GM10266 (cell line): ENCODE results near the gene CREBRF.

ENCODE experiments used
- DNase-seq: peaks from one replicate; pipeline ENCODE4 v3.0.0; 2012; ENCODE audit errors: extremely low spot score
- TF ChIP-seq, protein P1 (sequence below): IDR thresholded peaks from 2 replicates; pipeline ENCODE4 v1.5.1; 2012; ENCODE audit warnings: mild to moderate bottlenecking, low read depth; ENCODE audit not compliant: control insufficient read depth, insufficient read depth; ENCODE audit errors: missing control alignments

CREBRF gene

DNA sequence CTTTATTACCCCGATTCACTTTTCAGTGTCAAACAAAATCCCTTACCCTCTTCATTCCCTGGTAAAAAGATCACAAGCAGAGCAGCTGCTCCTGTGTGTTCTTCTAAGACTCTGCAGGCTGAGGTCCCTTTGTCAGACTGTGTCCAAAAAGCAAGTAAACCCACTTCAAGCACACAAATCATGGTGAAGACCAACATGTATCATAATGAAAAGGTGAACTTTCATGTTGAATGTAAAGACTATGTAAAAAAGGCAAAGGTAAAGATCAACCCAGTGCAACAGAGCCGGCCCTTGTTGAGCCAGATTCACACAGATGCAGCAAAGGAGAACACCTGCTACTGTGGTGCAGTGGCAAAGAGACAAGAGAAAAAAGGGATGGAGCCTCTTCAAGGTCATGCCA lies 34.5 kb downstream of the CREBRF start:
- TF ChIP-seq, protein P1, sequence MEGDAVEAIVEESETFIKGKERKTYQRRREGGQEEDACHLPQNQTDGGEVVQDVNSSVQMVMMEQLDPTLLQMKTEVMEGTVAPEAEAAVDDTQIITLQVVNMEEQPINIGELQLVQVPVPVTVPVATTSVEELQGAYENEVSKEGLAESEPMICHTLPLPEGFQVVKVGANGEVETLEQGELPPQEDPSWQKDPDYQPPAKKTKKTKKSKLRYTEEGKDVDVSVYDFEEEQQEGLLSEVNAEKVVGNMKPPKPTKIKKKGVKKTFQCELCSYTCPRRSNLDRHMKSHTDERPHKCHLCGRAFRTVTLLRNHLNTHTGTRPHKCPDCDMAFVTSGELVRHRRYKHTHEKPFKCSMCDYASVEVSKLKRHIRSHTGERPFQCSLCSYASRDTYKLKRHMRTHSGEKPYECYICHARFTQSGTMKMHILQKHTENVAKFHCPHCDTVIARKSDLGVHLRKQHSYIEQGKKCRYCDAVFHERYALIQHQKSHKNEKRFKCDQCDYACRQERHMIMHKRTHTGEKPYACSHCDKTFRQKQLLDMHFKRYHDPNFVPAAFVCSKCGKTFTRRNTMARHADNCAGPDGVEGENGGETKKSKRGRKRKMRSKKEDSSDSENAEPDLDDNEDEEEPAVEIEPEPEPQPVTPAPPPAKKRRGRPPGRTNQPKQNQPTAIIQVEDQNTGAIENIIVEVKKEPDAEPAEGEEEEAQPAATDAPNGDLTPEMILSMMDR, result no peak

DNA sequence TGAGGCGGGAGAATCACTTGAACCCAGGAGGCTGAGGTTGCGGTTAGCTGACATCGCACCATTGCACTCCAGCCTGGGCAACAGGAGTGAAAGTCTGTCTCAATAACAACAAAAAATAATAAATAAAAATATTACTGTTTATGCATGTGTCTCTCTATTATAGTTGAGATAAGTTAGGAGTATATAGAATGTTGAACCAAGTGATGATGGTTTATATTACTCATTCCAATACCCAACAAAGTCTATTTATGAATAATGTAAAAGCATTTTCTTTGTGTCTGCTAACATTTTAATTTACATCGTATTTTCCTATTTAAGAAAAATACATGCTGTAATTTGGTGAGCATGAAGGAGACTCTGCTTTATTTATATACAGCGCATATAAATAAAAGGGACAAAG lies 35.8 kb downstream of the CREBRF start:
- TF ChIP-seq, protein P1, result no peak
- no peak for DNase-seq

More for the DNA sequence above, 34.5 kb downstream of the CREBRF start:
- no peak for DNase-seq

DNA sequence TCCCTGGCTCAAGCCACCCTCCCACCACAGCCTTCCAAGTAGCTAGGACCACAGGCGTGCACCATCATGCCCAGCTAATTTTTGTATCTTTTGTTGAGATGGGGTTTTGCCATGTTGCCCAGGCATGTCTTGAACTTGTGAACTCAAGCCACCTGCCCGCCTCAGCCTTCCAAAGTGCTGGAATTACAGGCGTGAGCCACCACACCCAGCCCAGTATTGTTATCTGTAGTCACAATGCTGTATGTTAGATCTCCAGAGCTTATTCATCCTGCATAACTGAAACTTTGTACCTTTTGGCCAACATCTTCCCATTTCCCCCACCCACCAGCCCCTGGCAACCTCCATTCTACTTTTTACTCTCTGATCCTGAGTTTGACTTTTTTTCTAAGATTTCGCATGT lies 37.5 kb downstream of the CREBRF start:
- no peak for DNase-seq

DNA sequence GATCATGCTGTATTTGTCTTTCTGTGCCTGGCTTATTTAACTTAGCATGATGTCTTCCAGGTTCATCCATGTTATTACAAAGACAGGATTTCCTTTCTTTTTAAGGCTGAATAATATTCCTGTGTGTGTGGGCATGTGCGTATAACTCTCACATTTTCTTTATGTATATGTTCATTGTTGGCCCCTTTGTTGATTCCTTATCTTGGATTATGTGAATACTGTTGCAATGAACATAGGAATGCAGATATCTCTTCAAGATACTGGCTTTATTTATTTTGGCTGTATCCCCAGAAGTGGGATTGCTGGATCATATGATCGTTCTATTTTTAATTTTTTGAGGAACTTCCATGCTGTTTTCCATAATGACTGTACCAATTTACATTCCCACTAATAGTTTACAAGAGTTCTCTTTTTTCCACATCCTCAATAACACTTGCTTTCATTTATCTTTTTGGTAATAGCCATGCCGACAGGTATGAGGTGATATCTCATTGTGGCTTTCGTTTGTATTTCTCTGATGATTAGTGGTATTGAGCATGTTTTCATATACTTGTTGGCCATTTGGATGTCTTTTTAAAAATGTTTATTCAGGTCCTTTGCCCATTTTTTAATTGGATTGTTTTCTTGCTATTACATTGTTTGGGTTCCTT lies 38.0 kb downstream of the CREBRF start:
- TF ChIP-seq, protein P1, result no peak
- no peak for DNase-seq

More for the DNA sequence above, 37.5 kb downstream of the CREBRF start:
- TF ChIP-seq, protein P1, result no peak

DNA sequence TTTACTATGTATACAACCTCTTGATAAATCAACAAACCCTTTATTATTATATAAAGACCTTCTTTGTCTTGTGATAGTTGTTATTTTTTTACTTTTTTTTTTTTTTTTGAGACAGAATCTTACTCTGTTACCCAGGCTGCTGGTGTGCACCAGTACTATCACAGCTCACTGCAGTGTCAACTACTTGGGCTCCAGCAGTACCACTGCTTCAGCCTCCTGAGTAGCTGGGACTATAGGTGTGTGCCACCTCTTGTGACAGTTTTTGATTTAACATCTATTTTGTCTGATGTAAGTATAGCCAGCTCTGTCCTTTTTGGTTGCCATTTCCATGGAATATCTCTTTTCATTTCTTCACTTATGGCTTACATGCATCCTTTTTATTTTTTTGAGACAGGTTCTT lies 42.6 kb downstream of the CREBRF start:
- no peak for DNase-seq
- TF ChIP-seq, protein P1, result no peak

DNA sequence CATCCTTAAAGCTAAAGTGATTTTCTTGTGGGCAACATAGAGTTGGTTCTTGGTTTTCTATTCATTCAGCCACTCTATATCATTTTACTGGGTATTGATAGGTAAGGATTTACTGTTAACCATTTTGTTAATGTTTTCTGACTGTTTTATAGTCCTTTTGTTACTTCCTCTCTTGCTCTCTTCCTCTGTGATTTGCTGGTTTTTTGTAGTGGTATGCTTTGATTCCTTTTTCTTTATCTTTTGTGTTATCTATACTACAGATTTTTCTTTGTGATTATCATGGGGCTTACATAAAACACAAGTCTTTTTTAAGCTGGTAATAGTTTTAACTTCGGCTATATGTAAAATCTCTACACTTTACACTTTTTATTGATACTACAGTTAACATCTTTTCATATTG lies 43.3 kb downstream of the CREBRF start:
- TF ChIP-seq, protein P1, result no peak
- DNase-seq, result no peak

DNA sequence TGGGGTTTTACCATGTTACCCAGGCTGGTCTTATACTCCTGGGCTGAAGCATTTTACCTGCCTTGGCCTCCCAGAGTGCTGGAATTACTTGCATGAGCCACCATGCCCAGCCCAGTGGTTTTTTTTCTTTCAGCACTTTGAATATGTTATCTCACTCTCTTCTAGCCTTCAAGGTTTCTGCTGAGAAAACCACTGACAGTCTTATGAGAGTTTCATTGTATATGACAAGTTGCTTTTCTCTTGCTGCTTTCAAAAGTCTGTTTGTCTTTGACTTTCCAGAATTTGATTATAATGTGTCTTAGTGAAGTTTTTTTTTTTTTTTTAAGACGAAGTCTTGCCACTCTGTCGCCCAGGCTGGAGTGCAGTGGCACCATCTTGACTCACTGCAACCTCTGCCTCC lies 45.1 kb downstream of the CREBRF start:
- TF ChIP-seq, protein P1, result no peak
- no peak for DNase-seq
